Activated CD4-positive, alpha-beta T cell treated with anti-CD3 and anti-CD28 coated beads, Interleukin-2, amount 50 U/mL, for 24 hours (primary cell): Measurements from ENCODE around the gene FYN.

Source experiments
- DNase-seq, 2 donors: peaks; one replicate each; pipeline ENCODE4 v3.0.0-alpha.2; 2020; ENCODE audit warnings: low read depth in 1 of 2, low spot score in 1 of 2

FYN gene

DNA sequence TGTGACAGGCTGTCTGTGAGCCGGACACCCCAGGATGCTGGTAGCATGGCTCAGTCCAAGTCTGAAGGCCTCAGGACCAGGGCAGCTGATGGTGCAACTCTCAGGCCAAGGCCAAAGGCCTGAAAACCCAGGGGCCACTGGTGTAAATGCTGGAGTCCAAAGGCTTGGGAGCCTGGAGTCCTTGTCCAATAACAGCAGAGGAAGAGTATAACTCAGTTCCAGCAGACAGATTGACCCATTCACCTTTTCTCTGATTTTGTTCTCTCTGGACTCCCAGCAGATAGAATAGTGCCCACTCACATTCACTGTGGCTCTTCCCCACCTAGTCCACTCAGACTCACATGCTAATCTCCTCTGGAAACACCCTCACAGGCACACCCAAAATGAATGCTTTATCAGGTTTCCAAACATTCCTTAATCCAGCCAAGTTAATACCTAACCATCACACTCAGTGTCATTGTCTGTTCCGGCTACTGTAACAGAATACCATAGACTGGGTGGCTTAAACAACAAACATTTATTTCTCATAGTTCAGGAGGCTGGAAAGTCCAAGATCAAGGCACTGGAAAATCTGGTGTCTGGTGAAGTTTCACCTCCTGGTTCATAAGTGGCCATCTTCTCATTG, 262.6 kb downstream of the FYN start:
- DNase-seq, result no peak
